HCT116 (cell line): ENCODE data around the gene CCM2. TPM values are rescaled to one million over a fixed set of nuclear protein-coding genes. Genes with fewer than 3 reads are reported as not detected.

Experiments
- ATAC-seq: fragments of 200-7000 bp; cut with Tn5 transposase; 2 replicates; pipeline ENCODE4 v1.9.1; 2020; ENCODE audit warnings: mild to moderate bottlenecking, moderate library complexity
- BruUV-seq: library from RNA; stranded (reverse); fragments of 400-500 nt; replicated peaks from 2 replicates; lab custom pipeline; 2021; lab: Mats Ljungman, UMichigan
- CTCF ChIA-PET: fragments of 300-600 bp; sonication (Branson Sonifier 250); formaldehyde crosslinking; loops from one replicate; lab custom pipeline; 2021; ENCODE audit warnings: antibody characterized with exemption; lab: Charles Lee
- POLR2A ChIA-PET: fragments of 300-600, 350-600 bp; sonication (Branson Sonifier 250); formaldehyde crosslinking; loops from one replicate; lab custom pipeline; 2021; ENCODE audit warnings: antibody characterized with exemption; lab: Charles Lee
- RAD21 ChIA-PET, 2 experiments: fragments of 300-600 bp; sonication (Branson Sonifier 250); formaldehyde crosslinking; loops; one replicate each; lab custom pipeline; 2023; ENCODE audit warnings: low total read pairs in 2 of 2; ENCODE audit not compliant: uncharacterized antibody in 2 of 2, unreplicated experiment in 2 of 2, low non-redundant PET in 1 of 2; lab: Charles Lee
- DNase-seq: peaks from one replicate; pipeline ENCODE4 v3.0.0-alpha.2; 2010; ENCODE audit warnings: low read depth, low spot score
- H2AFZ ChIP-seq: fragments of 200-600 bp; shearing (Covaris generic), sonication (generic); 2 replicates; pipeline ENCODE4 v1.6.1; 2017; ENCODE audit warnings: low read depth, mixed run types, mixed read lengths, antibody characterized with exemption, low read length; ENCODE audit not compliant: poor library complexity, severe bottlenecking
- H3K27ac ChIP-seq: 2 replicates; pipeline ENCODE4 v1.5.1; 2012; ENCODE audit warnings: low read depth, low read length
- H3K27me3 ChIP-seq: fragments of 200-600 bp; sonication (generic); 2 replicates; pipeline ENCODE4 v1.6.1; 2016; ENCODE audit warnings: mixed run types, low read length, mixed read lengths; ENCODE audit not compliant: insufficient read depth
- H3K36me3 ChIP-seq, 2 experiments: fragments of 200-500 bp in 1 of 2; fragments of 200-600 bp in 1 of 2; sonication (Bioruptor generic) in 1 of 2; sonication (generic) in 1 of 2; 2 replicates each; pipeline versions ENCODE4 v1.5.1 to v1.6.1; 2014 to 2016; ENCODE audit warnings: low read length in 2 of 2, inconsistent platforms in 1 of 2, mixed read lengths in 1 of 2, mixed run types in 1 of 2; ENCODE audit not compliant: insufficient read depth in 2 of 2, control insufficient read depth in 1 of 2
- H3K4me1 ChIP-seq, 2 experiments: fragments of 200-600 bp in 1 of 2; sonication (generic) in 1 of 2; 2 replicates each; pipeline versions ENCODE4 v1.5.1 to v1.6.1; 2012 to 2017; ENCODE audit warnings: low read length in 2 of 2, inconsistent platforms in 1 of 2, mild to moderate bottlenecking in 1 of 2, mixed read lengths in 1 of 2, mixed run types in 1 of 2, moderate library complexity in 1 of 2; ENCODE audit not compliant: insufficient read depth in 2 of 2, control insufficient read depth in 1 of 2
- H3K4me2 ChIP-seq: fragments of 200-600 bp; sonication (generic); 2 replicates; pipeline ENCODE4 v1.6.1; 2017; ENCODE audit warnings: mixed run types, low read length, mixed read lengths
- H3K4me3 ChIP-seq, 2 experiments: fragments of 200-600 bp in 1 of 2; sonication (generic) in 1 of 2; replicated peaks in 1 of 2; 2 replicates each; pipeline ENCODE4 v1.5.1; 2011 to 2016; ENCODE audit warnings: low read length in 2 of 2, control low read depth in 1 of 2, low read depth in 1 of 2, mild to moderate bottlenecking in 1 of 2, mixed read lengths in 1 of 2, mixed run types in 1 of 2
- H3K79me2 ChIP-seq: fragments of 200-600 bp; sonication (generic); 2 replicates; pipeline ENCODE4 v1.6.1; 2017; ENCODE audit warnings: mild to moderate bottlenecking, mixed run types, low read length, moderate library complexity, mixed read lengths; ENCODE audit not compliant: insufficient read depth
- H3K9ac ChIP-seq: fragments of 200-600 bp; sonication (generic); 2 replicates; pipeline ENCODE4 v1.6.1; 2016; ENCODE audit warnings: low read length, mixed read lengths
- H3K9me2 ChIP-seq: fragments of 200-600 bp; sonication (generic), shearing (Covaris generic); 2 replicates; pipeline ENCODE4 v1.6.1; 2017; ENCODE audit warnings: mixed run types, mild to moderate bottlenecking, moderate library complexity; ENCODE audit not compliant: insufficient read depth
- H3K9me3 ChIP-seq, 2 experiments: fragments of 200-500 bp in 1 of 2; fragments of 200-600 bp in 1 of 2; sonication (Bioruptor generic) in 1 of 2; sonication (generic) in 1 of 2; 2 replicates each; pipeline ENCODE4 v1.6.1; 2014 to 2017; ENCODE audit warnings: low read length in 2 of 2, mixed read lengths in 2 of 2, inconsistent platforms in 1 of 2, low read depth in 1 of 2, mild to moderate bottlenecking in 1 of 2, mixed run types in 1 of 2, moderate library complexity in 1 of 2; ENCODE audit not compliant: control insufficient read depth in 1 of 2, insufficient read depth in 1 of 2
- H4K20me1 ChIP-seq: fragments of 200-600 bp; sonication (generic), shearing (Covaris generic); 2 replicates; pipeline ENCODE4 v1.6.1; 2017; ENCODE audit warnings: mixed run types, mild to moderate bottlenecking, moderate library complexity; ENCODE audit not compliant: insufficient read depth
- CBX3 ChIP-seq: IDR thresholded peaks from 2 replicates; pipeline ENCODE4 v1.6.1; 2012; ENCODE audit warnings: low read depth
- MAX ChIP-seq: IDR thresholded peaks from 2 replicates; pipeline ENCODE4 v1.6.1; 2012
- REST ChIP-seq: IDR thresholded peaks from 2 replicates; pipeline ENCODE4 v1.6.1; 2012; ENCODE audit warnings: low read depth
- SRF ChIP-seq: IDR thresholded peaks from 2 replicates; pipeline ENCODE4 v1.6.1; 2012; ENCODE audit warnings: low read depth
- ZFX ChIP-seq: fragments of 450-650 bp; IDR thresholded peaks from 2 replicates; pipeline ENCODE4 v1.6.1; 2017
- intact Hi-C: fragments of 100-400 bp; cut with micrococcal nuclease; formaldehyde crosslinking; loops from 2 replicates; pipeline ENCODE4 v1.10.0; 2022
- total RNA-seq: library from RNA; stranded (reverse); gene quantifications from one replicate; pipeline ENCODE4 v1.2.1, GENCODE V29; 2021; ENCODE audit not compliant: unreplicated experiment
- TF ChIP-seq, protein P1 (sequence below), 3 experiments: fragments of 200-600 bp in 1 of 3; sonication (generic) in 1 of 3; IDR thresholded peaks in 2 of 3; conservative IDR thresholded peaks in 1 of 3; 2 replicates each; pipeline ENCODE4 v1.5.1; 2012 to 2017; ENCODE audit warnings: low read depth in 2 of 3, low read length in 2 of 3, antibody characterized with exemption in 1 of 3, borderline replicate concordance in 1 of 3, control low read depth in 1 of 3, mild to moderate bottlenecking in 1 of 3, mixed read lengths in 1 of 3, mixed run types in 1 of 3, moderate library complexity in 1 of 3; ENCODE audit not compliant: insufficient read depth in 1 of 3
- TF ChIP-seq, protein P2 (sequence below): IDR thresholded peaks from 2 replicates; pipeline ENCODE4 v1.6.1; 2011; ENCODE audit warnings: mild to moderate bottlenecking, low read length, moderate library complexity; ENCODE audit not compliant: insufficient replicate concordance; ENCODE audit errors: extremely low read depth
- TF ChIP-seq, protein P3 (sequence below): IDR thresholded peaks from 2 replicates; pipeline ENCODE4 v1.6.1; 2012

Gene CCM2
- total RNA-seq, 1 experiment from 2014 or later, result 34.4 TPM

DNA sequence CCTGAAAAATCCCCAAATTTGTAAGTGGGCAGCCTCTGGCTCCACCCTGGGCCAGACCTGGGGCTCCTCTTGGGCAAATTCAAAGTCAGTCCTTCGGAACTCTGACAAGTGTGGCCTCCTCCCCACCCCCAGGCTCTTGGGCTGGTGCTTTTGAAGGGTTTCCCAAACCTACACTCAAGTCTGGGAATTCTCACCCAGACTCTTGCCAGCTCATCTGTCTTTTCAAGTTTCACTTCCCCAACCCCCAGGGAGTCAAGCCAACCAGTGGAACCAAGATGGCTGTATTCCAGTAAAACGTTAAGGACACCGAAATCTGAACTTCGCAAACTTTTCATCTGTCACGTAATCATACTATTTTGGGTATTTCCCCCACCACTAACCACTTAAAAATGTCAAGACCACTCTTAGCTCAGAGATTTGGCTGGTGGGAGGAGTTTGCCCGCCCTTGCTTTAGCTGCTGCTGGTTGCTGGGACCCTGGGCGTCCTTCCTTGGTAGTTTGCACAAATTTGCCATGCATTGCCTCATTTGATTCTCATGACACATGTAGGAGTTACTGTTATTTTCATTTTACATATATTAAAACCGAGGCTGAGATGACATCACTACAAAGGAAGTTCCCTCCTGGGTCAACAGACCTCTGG, 19.5 kb upstream of the CCM2 start:
- ChIA-PET CTCF (interaction anchor here (1.0 kb wide), 1 partner anchor 155 kb away, joined by 3 read pairs; no protein-coding TSS in a partner anchor), POLR2A (no interaction called here), RAD21 (no interaction called here)
- peaks cover 0 to 28% of the 10 kb centered on the region in 2 experiments; a peak in 2 of 4 replicates for H3K4me1 ChIP-seq
- no peak for ATAC-seq
- peaks cover 29% of the 10 kb centered on the region for H3K79me2 ChIP-seq
- intact Hi-C loops, result no loop called here
- no TSS peak for BruUV-seq
- H3K36me3 ChIP-seq, result peaks cover 25 to 37% of the 10 kb centered on the region in 2 experiments
- no peak overlapping the region for H3K9ac ChIP-seq
- H3K27me3 ChIP-seq, result no peaks in the 10 kb centered on the region
- no peak overlapping the region for H3K4me2 ChIP-seq
- no peak for DNase-seq
- TF ChIP-seq, protein P1, sequence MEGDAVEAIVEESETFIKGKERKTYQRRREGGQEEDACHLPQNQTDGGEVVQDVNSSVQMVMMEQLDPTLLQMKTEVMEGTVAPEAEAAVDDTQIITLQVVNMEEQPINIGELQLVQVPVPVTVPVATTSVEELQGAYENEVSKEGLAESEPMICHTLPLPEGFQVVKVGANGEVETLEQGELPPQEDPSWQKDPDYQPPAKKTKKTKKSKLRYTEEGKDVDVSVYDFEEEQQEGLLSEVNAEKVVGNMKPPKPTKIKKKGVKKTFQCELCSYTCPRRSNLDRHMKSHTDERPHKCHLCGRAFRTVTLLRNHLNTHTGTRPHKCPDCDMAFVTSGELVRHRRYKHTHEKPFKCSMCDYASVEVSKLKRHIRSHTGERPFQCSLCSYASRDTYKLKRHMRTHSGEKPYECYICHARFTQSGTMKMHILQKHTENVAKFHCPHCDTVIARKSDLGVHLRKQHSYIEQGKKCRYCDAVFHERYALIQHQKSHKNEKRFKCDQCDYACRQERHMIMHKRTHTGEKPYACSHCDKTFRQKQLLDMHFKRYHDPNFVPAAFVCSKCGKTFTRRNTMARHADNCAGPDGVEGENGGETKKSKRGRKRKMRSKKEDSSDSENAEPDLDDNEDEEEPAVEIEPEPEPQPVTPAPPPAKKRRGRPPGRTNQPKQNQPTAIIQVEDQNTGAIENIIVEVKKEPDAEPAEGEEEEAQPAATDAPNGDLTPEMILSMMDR (IDR thresholded peaks at IDR 0.05 in 2 of 3, conservative IDR thresholded peaks at IDR 0.05 in 1 of 3; ENCODE audit: borderline replicate concordance in 1 of 3, insufficient read depth in 1 of 3, low read depth in 2 of 3, low read length in 2 of 3), result no peak
- no peak for TF ChIP-seq REST
- TF ChIP-seq, protein P2, sequence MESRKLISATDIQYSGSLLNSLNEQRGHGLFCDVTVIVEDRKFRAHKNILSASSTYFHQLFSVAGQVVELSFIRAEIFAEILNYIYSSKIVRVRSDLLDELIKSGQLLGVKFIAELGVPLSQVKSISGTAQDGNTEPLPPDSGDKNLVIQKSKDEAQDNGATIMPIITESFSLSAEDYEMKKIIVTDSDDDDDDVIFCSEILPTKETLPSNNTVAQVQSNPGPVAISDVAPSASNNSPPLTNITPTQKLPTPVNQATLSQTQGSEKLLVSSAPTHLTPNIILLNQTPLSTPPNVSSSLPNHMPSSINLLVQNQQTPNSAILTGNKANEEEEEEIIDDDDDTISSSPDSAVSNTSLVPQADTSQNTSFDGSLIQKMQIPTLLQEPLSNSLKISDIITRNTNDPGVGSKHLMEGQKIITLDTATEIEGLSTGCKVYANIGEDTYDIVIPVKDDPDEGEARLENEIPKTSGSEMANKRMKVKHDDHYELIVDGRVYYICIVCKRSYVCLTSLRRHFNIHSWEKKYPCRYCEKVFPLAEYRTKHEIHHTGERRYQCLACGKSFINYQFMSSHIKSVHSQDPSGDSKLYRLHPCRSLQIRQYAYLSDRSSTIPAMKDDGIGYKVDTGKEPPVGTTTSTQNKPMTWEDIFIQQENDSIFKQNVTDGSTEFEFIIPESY, result no peak
- TF ChIP-seq ZFX, result no peak
- TF ChIP-seq, protein P3, sequence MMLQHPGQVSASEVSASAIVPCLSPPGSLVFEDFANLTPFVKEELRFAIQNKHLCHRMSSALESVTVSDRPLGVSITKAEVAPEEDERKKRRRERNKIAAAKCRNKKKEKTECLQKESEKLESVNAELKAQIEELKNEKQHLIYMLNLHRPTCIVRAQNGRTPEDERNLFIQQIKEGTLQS, result no peak
- TF ChIP-seq MAX, result no peak
- no peak for TF ChIP-seq SRF
- no peak for TF ChIP-seq CBX3
- no peaks in the 10 kb centered on the region for H3K9me3 ChIP-seq
- no peak overlapping the region for H3K27ac ChIP-seq
- H3K9me2 ChIP-seq, result no peaks in the 10 kb centered on the region
- no peak overlapping the region for H3K4me3 ChIP-seq
- H2AFZ ChIP-seq, result no peak overlapping the region
- H4K20me1 ChIP-seq, result peaks cover 18% of the 10 kb centered on the region; the same call in 1 of the 2 replicates
